PC-9 (cell line): ENCODE results near the gene PCMTD2. TPM values are rescaled to one million over a fixed set of nuclear protein-coding genes. Genes with fewer than 3 reads are reported as not detected.

Experiments used
- BruUV-seq: library from RNA; stranded (reverse); fragments of 400-500 nt; replicated peaks from 2 replicates; lab custom pipeline; 2021; lab: Mats Ljungman, UMichigan
- CTCF ChIA-PET: fragments of 300-600 bp; sonication (Branson Sonifier 250); formaldehyde crosslinking; loops from one replicate; lab custom pipeline; 2022; ENCODE audit warnings: antibody characterized with exemption; lab: Charles Lee
- POLR2A ChIA-PET: fragments of 300-600 bp; sonication (Branson Sonifier 250); formaldehyde crosslinking; loops from one replicate; lab custom pipeline; 2022; ENCODE audit warnings: antibody characterized with exemption; ENCODE audit not compliant: unreplicated experiment; lab: Charles Lee
- DNase-seq, 2 experiments: peaks; one replicate each; pipeline versions ENCODE4 v3.0.0 to v3.0.0-alpha.2; 2015 to 2022; ENCODE audit warnings: mixed read lengths in 1 of 2
- H2AFZ ChIP-seq: fragments of 200-600 bp; sonication (generic); 2 replicates; pipeline ENCODE4 v1.8.1; 2017; ENCODE audit warnings: antibody characterized with exemption
- H3F3A ChIP-seq: fragments of 200-600 bp; sonication (generic); 2 replicates; pipeline ENCODE4 v1.8.1; 2017; ENCODE audit warnings: antibody characterized with exemption, mild to moderate bottlenecking, low read depth; ENCODE audit not compliant: insufficient read depth
- H3K27ac ChIP-seq: fragments of 200-600 bp; sonication (generic); 2 replicates; pipeline ENCODE4 v1.6.1; 2016; ENCODE audit warnings: mixed run types
- H3K27me3 ChIP-seq: fragments of 200-600 bp; sonication (generic); 2 replicates; pipeline ENCODE4 v1.6.1; 2016; ENCODE audit warnings: low read depth, mixed run types; ENCODE audit not compliant: insufficient read depth
- H3K36me3 ChIP-seq: fragments of 200-600 bp; sonication (generic); 2 replicates; pipeline ENCODE4 v1.6.1; 2016; ENCODE audit warnings: low read depth, mixed run types
- H3K4me1 ChIP-seq: fragments of 200-600 bp; sonication (generic); replicated peaks from 2 replicates; pipeline ENCODE4 v1.6.1; 2016; ENCODE audit warnings: mixed run types; ENCODE audit not compliant: insufficient read depth
- H3K4me2 ChIP-seq: fragments of 200-600 bp; sonication (generic); 2 replicates; pipeline ENCODE4 v1.6.1; 2017; ENCODE audit warnings: mixed run types
- H3K4me3 ChIP-seq: fragments of 200-600 bp; sonication (generic); 2 replicates; pipeline ENCODE4 v1.6.1; 2016; ENCODE audit warnings: mixed run types
- H3K79me2 ChIP-seq: fragments of 200-600 bp; sonication (generic); 2 replicates; pipeline ENCODE4 v1.6.1; 2017; ENCODE audit warnings: low read depth, mixed run types
- H3K9me2 ChIP-seq: fragments of 200-600 bp; sonication (generic); 2 replicates; pipeline ENCODE4 v1.8.1; 2017; ENCODE audit warnings: mild to moderate bottlenecking; ENCODE audit not compliant: insufficient read depth
- H3K9me3 ChIP-seq: fragments of 200-600 bp; sonication (generic); 2 replicates; pipeline ENCODE4 v1.8.1; 2016; ENCODE audit warnings: low read depth; ENCODE audit not compliant: insufficient read depth
- H4K20me1 ChIP-seq: fragments of 200-600 bp; sonication (generic); 2 replicates; pipeline ENCODE4 v1.8.1; 2017; ENCODE audit not compliant: insufficient read depth
- CTCF ChIP-seq: fragments of 200-600 bp; sonication (generic); conservative IDR thresholded peaks from 2 replicates; pipeline ENCODE4 v1.6.1; 2017; ENCODE audit warnings: mixed run types, antibody characterized with exemption, mild to moderate bottlenecking, moderate library complexity
- EZH2 ChIP-seq: fragments of 200-600 bp; sonication (generic); IDR thresholded peaks from 2 replicates; pipeline ENCODE4 v1.8.0; 2017; ENCODE audit warnings: antibody characterized with exemption, low read depth
- intact Hi-C: fragments of 100-400 bp; cut with micrococcal nuclease; formaldehyde crosslinking; loops from one replicate; pipeline ENCODE4 v1.10.0; 2022; ENCODE audit not compliant: unreplicated experiment
- total RNA-seq: library from RNA; stranded (reverse); gene quantifications from 2 replicates; pipeline ENCODE4 v1.2.3, GENCODE V29; 2021

PCMTD2 gene
- total RNA-seq, 1 experiment from 2014 or later: 86.5 TPM

GRCh38 chr20:64225171-64225595 is 30.4 kb upstream of the PCMTD2 start:
- Histone ChIP-seq H3K4me1 (peaks cover 11% of the 10 kb centered on the region), H3K27me3 (peaks cover 61% of the 10 kb centered on the region), H3K9me2 (no peaks in the 10 kb centered on the region), H3K36me3 (no peaks in the 10 kb centered on the region), H3K27ac (no peak overlapping the region), H2AFZ (no peak overlapping the region), H3F3A (peaks cover 10% of the 10 kb centered on the region; the same call in 1 of the 2 replicates), H4K20me1 (no peaks in the 10 kb centered on the region), H3K4me2 (no peak overlapping the region), H3K79me2 (no peaks in the 10 kb centered on the region), H3K4me3 (no peak overlapping the region), H3K9me3 (no peaks in the 10 kb centered on the region)
- no TSS peak for BruUV-seq
- CTCF ChIA-PET: no interaction called here
- POLR2A ChIA-PET: no interaction called here
- no peak for DNase-seq
- TF ChIP-seq CTCF: no peak
- no peak for TF ChIP-seq EZH2
- intact Hi-C loops: no loop called here

GRCh38 chr20:64225828-64226598 is 29.5 kb upstream of the PCMTD2 start:
- ChIA-PET CTCF (no interaction called here), POLR2A (no interaction called here)
- peaks cover 65% of the 10 kb centered on the region for H3K27me3 ChIP-seq
- no peak overlapping the region for H3K4me2 ChIP-seq
- no peaks in the 10 kb centered on the region for H3K79me2 ChIP-seq
- H3K4me3 ChIP-seq: no peak overlapping the region
- DNase-seq: no peak
- TF ChIP-seq CTCF (no peak), EZH2 (no peak)
- intact Hi-C loops: no loop called here
- no peaks in the 10 kb centered on the region for H3K9me2 ChIP-seq
- no peaks in the 10 kb centered on the region for H3K9me3 ChIP-seq
- H3K36me3 ChIP-seq: no peaks in the 10 kb centered on the region
- no peak overlapping the region for H2AFZ ChIP-seq
- BruUV-seq: no TSS peak
- peaks cover 10% of the 10 kb centered on the region; the same call in 1 of the 2 replicates for H3F3A ChIP-seq
- H3K27ac ChIP-seq: no peak overlapping the region
- H4K20me1 ChIP-seq: no peaks in the 10 kb centered on the region
- H3K4me1 ChIP-seq: peaks cover 11% of the 10 kb centered on the region

GRCh38 chr20:64226686-64227580 is 28.6 kb upstream of the PCMTD2 start:
- BruUV-seq: no TSS peak
- no peak overlapping the region for H3K27ac ChIP-seq
- H3K4me2 ChIP-seq: no peak overlapping the region
- peaks cover 73% of the 10 kb centered on the region for H3K27me3 ChIP-seq
- peaks cover 8% of the 10 kb centered on the region for H3K4me1 ChIP-seq
- ChIA-PET POLR2A (no interaction called here), CTCF (no interaction called here)
- no peak overlapping the region for H2AFZ ChIP-seq
- no peaks in the 10 kb centered on the region for H3K36me3 ChIP-seq
- TF ChIP-seq EZH2 (no peak), CTCF (no peak)
- H3K79me2 ChIP-seq: no peaks in the 10 kb centered on the region
- no peaks in the 10 kb centered on the region for H4K20me1 ChIP-seq
- DNase-seq: no peak
- H3F3A ChIP-seq: peaks cover 9% of the 10 kb centered on the region; the same call in 1 of the 2 replicates
- no peaks in the 10 kb centered on the region for H3K9me2 ChIP-seq
- H3K4me3 ChIP-seq: no peak overlapping the region
- no peaks in the 10 kb centered on the region for H3K9me3 ChIP-seq
- intact Hi-C loops: no loop called here
